ENCODE results near the gene STK31.
"Not testable (repeated sequence)": the region's sequence is repeated elsewhere in the genome, so short reads cannot be mapped to it uniquely, and the experiment has no call there.

DNA sequence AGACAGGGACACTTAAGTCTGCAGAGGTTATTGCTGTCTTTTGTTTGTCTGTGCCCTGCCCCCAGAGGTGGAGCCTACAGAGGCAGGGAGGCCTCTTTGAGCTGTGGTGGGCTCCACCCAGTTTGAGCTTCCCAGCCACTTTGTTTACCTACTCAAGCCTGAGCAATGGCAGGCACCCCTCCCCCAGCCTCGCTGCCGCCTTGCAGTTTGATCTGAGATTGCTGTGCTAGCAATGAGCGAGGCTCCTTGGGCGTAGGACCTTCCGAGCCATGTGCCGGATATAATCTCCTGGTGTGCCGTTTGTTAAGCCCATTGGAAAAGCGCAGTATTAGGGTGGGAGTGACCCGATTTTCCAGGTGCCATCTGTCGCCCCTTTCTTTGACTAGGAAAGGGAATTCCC, 118.1 kb downstream of the STK31 start:
- TF ChIP-seq, protein P1, sequence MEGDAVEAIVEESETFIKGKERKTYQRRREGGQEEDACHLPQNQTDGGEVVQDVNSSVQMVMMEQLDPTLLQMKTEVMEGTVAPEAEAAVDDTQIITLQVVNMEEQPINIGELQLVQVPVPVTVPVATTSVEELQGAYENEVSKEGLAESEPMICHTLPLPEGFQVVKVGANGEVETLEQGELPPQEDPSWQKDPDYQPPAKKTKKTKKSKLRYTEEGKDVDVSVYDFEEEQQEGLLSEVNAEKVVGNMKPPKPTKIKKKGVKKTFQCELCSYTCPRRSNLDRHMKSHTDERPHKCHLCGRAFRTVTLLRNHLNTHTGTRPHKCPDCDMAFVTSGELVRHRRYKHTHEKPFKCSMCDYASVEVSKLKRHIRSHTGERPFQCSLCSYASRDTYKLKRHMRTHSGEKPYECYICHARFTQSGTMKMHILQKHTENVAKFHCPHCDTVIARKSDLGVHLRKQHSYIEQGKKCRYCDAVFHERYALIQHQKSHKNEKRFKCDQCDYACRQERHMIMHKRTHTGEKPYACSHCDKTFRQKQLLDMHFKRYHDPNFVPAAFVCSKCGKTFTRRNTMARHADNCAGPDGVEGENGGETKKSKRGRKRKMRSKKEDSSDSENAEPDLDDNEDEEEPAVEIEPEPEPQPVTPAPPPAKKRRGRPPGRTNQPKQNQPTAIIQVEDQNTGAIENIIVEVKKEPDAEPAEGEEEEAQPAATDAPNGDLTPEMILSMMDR (IDR thresholded peaks at IDR 0.05), result not testable (repeated sequence)
- TF ChIP-seq EP300 (IDR thresholded peaks at IDR 0.05), result not testable (repeated sequence)
